OCI-LY1 (cell line): ENCODE measurements around the gene PHACTR2.

Source experiments
- H2AFZ ChIP-seq: fragments of 200-600 bp; sonication (generic), shearing (Covaris generic); 2 replicates; pipeline ENCODE4 v1.6.0; 2014; ENCODE audit warnings: antibody characterized with exemption, mild to moderate bottlenecking, low read length
- H3F3A ChIP-seq: fragments of 200-600 bp; sonication (generic), shearing (Covaris generic); 2 replicates; pipeline ENCODE4 v1.6.0; 2014; ENCODE audit warnings: mild to moderate bottlenecking, antibody characterized with exemption, low read length, moderate library complexity; ENCODE audit not compliant: insufficient read depth
- H3K27ac ChIP-seq: fragments of 200-600 bp; sonication (generic); 2 replicates; pipeline ENCODE4 v1.5.1; 2014; ENCODE audit warnings: low read length, mixed run types, mild to moderate bottlenecking, low read depth; ENCODE audit not compliant: poor library complexity, severe bottlenecking
- H3K27me3 ChIP-seq: fragments of 200-600 bp; sonication (generic); 2 replicates; pipeline ENCODE4 v1.6.0; 2014; ENCODE audit warnings: antibody characterized with exemption, mild to moderate bottlenecking, low read length, moderate library complexity; ENCODE audit not compliant: insufficient read depth
- H3K36me3 ChIP-seq: fragments of 200-600 bp; sonication (generic); 2 replicates; pipeline ENCODE4 v1.6.1; 2014; ENCODE audit warnings: mild to moderate bottlenecking, antibody characterized with exemption, low read length, moderate library complexity, mixed read lengths; ENCODE audit not compliant: insufficient read depth
- H3K4me1 ChIP-seq: fragments of 200-600 bp; sonication (generic); 2 replicates; pipeline ENCODE4 v1.5.1; 2014; ENCODE audit warnings: mild to moderate bottlenecking, low read length, moderate library complexity; ENCODE audit not compliant: insufficient read depth, severe bottlenecking
- H3K4me2 ChIP-seq: fragments of 200-600 bp; sonication (generic), shearing (Covaris generic); 2 replicates; pipeline ENCODE4 v1.6.1; 2014; ENCODE audit warnings: low read length
- H3K4me3 ChIP-seq: fragments of 200-600 bp; sonication (generic); 2 replicates; pipeline ENCODE4 v1.5.1; 2014; ENCODE audit warnings: low read length, low read depth, mild to moderate bottlenecking, mixed read lengths; ENCODE audit not compliant: poor library complexity, severe bottlenecking
- H3K79me2 ChIP-seq: fragments of 200-600 bp; shearing (Covaris generic); 2 replicates; pipeline ENCODE4 v1.6.1; 2016; ENCODE audit warnings: mixed run types, low read length, mixed read lengths; ENCODE audit not compliant: insufficient read depth
- H3K9ac ChIP-seq: fragments of 200-600 bp; sonication (generic), shearing (Covaris generic); 2 replicates; pipeline ENCODE4 v1.6.1; 2014; ENCODE audit warnings: mild to moderate bottlenecking, low read length, mixed read lengths
- H3K9me2 ChIP-seq: fragments of 200-600 bp; sonication (generic), shearing (Covaris generic); 2 replicates; pipeline ENCODE4 v1.6.1; 2014; ENCODE audit warnings: low read depth, mild to moderate bottlenecking, low read length, mixed read lengths
- H3K9me3 ChIP-seq: fragments of 200-600 bp; shearing (Covaris generic); 2 replicates; pipeline ENCODE4 v1.6.1; 2014; ENCODE audit warnings: low read length, mixed read lengths
- H4K20me1 ChIP-seq: fragments of 200-600 bp; sonication (generic), shearing (Covaris generic); 2 replicates; pipeline ENCODE4 v1.6.0; 2016; ENCODE audit warnings: mild to moderate bottlenecking, low read length; ENCODE audit not compliant: insufficient read depth
- CTCF ChIP-seq: fragments of 200-600 bp; sonication (generic), shearing (Covaris generic); IDR thresholded peaks from 2 replicates; pipeline ENCODE4 v1.5.1; 2017; ENCODE audit warnings: mild to moderate bottlenecking, antibody characterized with exemption, low read length, moderate library complexity, mixed read lengths
- EZH2 ChIP-seq: fragments of 200-600 bp; sonication (generic), shearing (Covaris generic); IDR thresholded peaks from 2 replicates; pipeline ENCODE4 v1.8.0; 2017; ENCODE audit warnings: borderline replicate concordance, mixed run types, mild to moderate bottlenecking, antibody characterized with exemption, low read length, moderate library complexity, mixed read lengths

Gene PHACTR2

GRCh38 chr6:143761074-143761473 is 83.3 kb downstream of the PHACTR2 start:
- H4K20me1 ChIP-seq, result no peaks in the 10 kb centered on the region
- H3K9ac ChIP-seq, result no peak overlapping the region
- H2AFZ ChIP-seq, result no peak overlapping the region
- no peaks in the 10 kb centered on the region for H3K9me3 ChIP-seq
- no peaks in the 10 kb centered on the region for H3K79me2 ChIP-seq
- no peak overlapping the region for H3K4me3 ChIP-seq
- H3K9me2 ChIP-seq, result no peaks in the 10 kb centered on the region
- H3K27me3 ChIP-seq, result no peaks in the 10 kb centered on the region
- H3F3A ChIP-seq, result no peaks in the 10 kb centered on the region
- H3K4me1 ChIP-seq, result no peaks in the 10 kb centered on the region
- no peaks in the 10 kb centered on the region for H3K36me3 ChIP-seq
- TF ChIP-seq EZH2, result no peak
- no peak for TF ChIP-seq CTCF
- no peak overlapping the region for H3K4me2 ChIP-seq
- no peak overlapping the region for H3K27ac ChIP-seq

- Histone ChIP-seq H4K20me1 (no peaks in the 10 kb centered on the region), H3K36me3 (no peaks in the 10 kb centered on the region), H3F3A (no peaks in the 10 kb centered on the region), H3K27me3 (no peaks in the 10 kb centered on the region), H3K27ac (no peak overlapping the region), H3K4me1 (no peaks in the 10 kb centered on the region), H3K79me2 (no peaks in the 10 kb centered on the region), H3K9me3 (no peaks in the 10 kb centered on the region), H3K9ac (no peak overlapping the region), H3K4me3 (no peak overlapping the region), H3K9me2 (no peaks in the 10 kb centered on the region), H2AFZ (no peak overlapping the region), H3K4me2 (no peak overlapping the region)
- TF ChIP-seq EZH2, result no peak
- TF ChIP-seq CTCF, result no peak
Measured at GRCh38 chr6:143762126-143762525, 84.4 kb downstream of the PHACTR2 start.

- Histone ChIP-seq H3K27ac (no peak overlapping the region), H3K9me3 (no peaks in the 10 kb centered on the region), H3K27me3 (no peaks in the 10 kb centered on the region), H3K4me2 (no peak overlapping the region), H3K9me2 (no peaks in the 10 kb centered on the region), H2AFZ (no peak overlapping the region), H3K9ac (no peak overlapping the region), H3K79me2 (no peaks in the 10 kb centered on the region), H3K4me1 (no peaks in the 10 kb centered on the region), H3K36me3 (no peaks in the 10 kb centered on the region), H3K4me3 (no peak overlapping the region), H4K20me1 (no peaks in the 10 kb centered on the region), H3F3A (no peaks in the 10 kb centered on the region)
- TF ChIP-seq EZH2 (no peak), CTCF (no peak)
Measured at GRCh38 chr6:143765422-143766184, 87.8 kb downstream of the PHACTR2 start.
